PFSK-1 (cell line): ENCODE measurements around the gene CEACAM21.

Experiments used
- POLR2AphosphoS5 ChIP-seq: IDR thresholded peaks from 2 replicates; pipeline ENCODE4 v1.6.1; 2012; ENCODE audit warnings: low read depth, mild to moderate bottlenecking, control low read depth, low read length, moderate library complexity
- REST ChIP-seq, 2 experiments: IDR thresholded peaks; 2 replicates each; pipeline versions ENCODE4 v1.6.1 to v1.8.0; 2011 to 2012; ENCODE audit warnings: low read depth in 2 of 2, low read length in 2 of 2, control low read depth in 1 of 2, inconsistent platforms in 1 of 2, mild to moderate bottlenecking in 1 of 2, moderate library complexity in 1 of 2; ENCODE audit not compliant: insufficient read depth in 1 of 2
- TAF1 ChIP-seq: IDR thresholded peaks from 2 replicates; pipeline ENCODE4 v1.6.1; 2012; ENCODE audit warnings: low read length, control low read depth, borderline replicate concordance; ENCODE audit not compliant: insufficient read depth

GRCh38 chr19:41548954-41549688 lies 26.8 kb upstream of the CEACAM21 start:
- TF ChIP-seq POLR2AphosphoS5 (no peak), REST (IDR thresholded peaks at IDR 0.05; ENCODE audit: insufficient read depth in 1 of 2, low read depth in 2 of 2, low read length in 2 of 2) (no peak), TAF1 (no peak)
